A549 (cell line): ENCODE data around the gene ZNF736.

Source experiments
- CHD2 ChIP-seq: fragments of 150-350 bp; IDR thresholded peaks from 2 replicates; pipeline ENCODE4 v1.6.1; 2014; ENCODE audit warnings: low read length; ENCODE audit not compliant: partially characterized antibody
- E2F6 ChIP-seq: IDR thresholded peaks from 2 replicates; pipeline ENCODE4 v1.6.1; 2012; ENCODE audit warnings: low read depth, borderline replicate concordance
- FOSB ChIP-seq: fragments of 250-450 bp; sonication (Bioruptor Pico); IDR thresholded peaks from 2 replicates; pipeline ENCODE4 v1.5.0; 2020; ENCODE audit warnings: mild to moderate bottlenecking, moderate library complexity
- HEYL ChIP-seq: fragments of 250-450 bp; sonication (Bioruptor Pico); IDR thresholded peaks from 2 replicates; pipeline ENCODE4 v1.8.0; 2021; ENCODE audit warnings: mild to moderate bottlenecking, moderate library complexity
- JUN ChIP-seq, 2 experiments: fragments of >200 bp; sonication (Bioruptor Twin); formaldehyde crosslinking; IDR thresholded peaks; 2 replicates in 1 of 2; 3 replicates in 1 of 2; pipeline ENCODE4 v1.6.1; 2016 to 2017
- KDM1A ChIP-seq: fragments of 200-600 bp; sonication (generic); IDR thresholded peaks from 2 replicates; pipeline ENCODE4 v1.6.1; 2016; ENCODE audit warnings: low read depth, mild to moderate bottlenecking
- POLR2A ChIP-seq: IDR thresholded peaks from 2 replicates; pipeline ENCODE4 v1.6.1; 2012; ENCODE audit warnings: mild to moderate bottlenecking, low read length
- RAD21 ChIP-seq, 2 experiments: fragments of >200 bp in 1 of 2; sonication (Bioruptor Twin) in 1 of 2; formaldehyde crosslinking in 1 of 2; IDR thresholded peaks in 1 of 2; conservative IDR thresholded peaks in 1 of 2; 2 replicates in 1 of 2; 3 replicates in 1 of 2; pipeline ENCODE4 v1.6.1; 2012 to 2018; ENCODE audit warnings: inconsistent platforms in 1 of 2
- REST ChIP-seq: fragments of 200-600 bp; sonication (generic); IDR thresholded peaks from 2 replicates; pipeline ENCODE4 v1.6.1; 2016; ENCODE audit warnings: antibody characterized with exemption, mild to moderate bottlenecking, moderate library complexity
- RFX5 ChIP-seq: fragments of 450-650 bp; IDR thresholded peaks from 2 replicates; pipeline ENCODE4 v1.7.1; 2014; ENCODE audit warnings: antibody characterized with exemption, mild to moderate bottlenecking, moderate library complexity
- SMC3 ChIP-seq: fragments of >200 bp; sonication (Bioruptor Twin); formaldehyde crosslinking; IDR thresholded peaks from 3 replicates; pipeline ENCODE4 v1.6.1; 2018; ENCODE audit warnings: inconsistent platforms
- TF ChIP-seq, protein P1 (sequence below): fragments of >200 bp; sonication (Bioruptor Twin); formaldehyde crosslinking; IDR thresholded peaks from 3 replicates; pipeline ENCODE4 v1.5.1; 2016
- TF ChIP-seq, protein P2 (sequence below): IDR thresholded peaks from 2 replicates; pipeline ENCODE4 v1.6.1; 2012

DNA sequence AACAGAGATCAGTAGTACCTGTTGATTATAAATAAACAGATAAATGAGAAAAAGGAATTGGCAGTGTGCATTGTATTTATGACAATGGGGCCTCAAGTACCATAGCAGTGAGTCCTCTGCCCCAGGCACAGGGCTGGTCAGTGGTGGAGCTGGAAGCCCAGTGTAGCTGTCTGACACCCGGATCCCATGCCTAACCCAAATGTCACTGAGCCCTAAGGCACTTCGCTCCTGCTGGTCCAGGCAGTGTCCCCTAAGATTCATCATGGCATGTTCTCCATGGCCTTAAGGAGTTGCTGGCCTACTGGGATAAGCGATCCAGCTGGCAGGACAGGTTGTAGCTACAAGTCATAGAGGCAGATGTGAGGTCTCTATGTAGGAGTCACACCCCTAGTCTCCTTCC lies 3.3 kb upstream of the ZNF736 start:
- TF ChIP-seq POLR2A, result no peak
- no peak for TF ChIP-seq E2F6
- no peak for TF ChIP-seq CHD2
- TF ChIP-seq REST, result no peak
- TF ChIP-seq, protein P1, sequence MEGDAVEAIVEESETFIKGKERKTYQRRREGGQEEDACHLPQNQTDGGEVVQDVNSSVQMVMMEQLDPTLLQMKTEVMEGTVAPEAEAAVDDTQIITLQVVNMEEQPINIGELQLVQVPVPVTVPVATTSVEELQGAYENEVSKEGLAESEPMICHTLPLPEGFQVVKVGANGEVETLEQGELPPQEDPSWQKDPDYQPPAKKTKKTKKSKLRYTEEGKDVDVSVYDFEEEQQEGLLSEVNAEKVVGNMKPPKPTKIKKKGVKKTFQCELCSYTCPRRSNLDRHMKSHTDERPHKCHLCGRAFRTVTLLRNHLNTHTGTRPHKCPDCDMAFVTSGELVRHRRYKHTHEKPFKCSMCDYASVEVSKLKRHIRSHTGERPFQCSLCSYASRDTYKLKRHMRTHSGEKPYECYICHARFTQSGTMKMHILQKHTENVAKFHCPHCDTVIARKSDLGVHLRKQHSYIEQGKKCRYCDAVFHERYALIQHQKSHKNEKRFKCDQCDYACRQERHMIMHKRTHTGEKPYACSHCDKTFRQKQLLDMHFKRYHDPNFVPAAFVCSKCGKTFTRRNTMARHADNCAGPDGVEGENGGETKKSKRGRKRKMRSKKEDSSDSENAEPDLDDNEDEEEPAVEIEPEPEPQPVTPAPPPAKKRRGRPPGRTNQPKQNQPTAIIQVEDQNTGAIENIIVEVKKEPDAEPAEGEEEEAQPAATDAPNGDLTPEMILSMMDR, result no peak
- TF ChIP-seq, protein P2, sequence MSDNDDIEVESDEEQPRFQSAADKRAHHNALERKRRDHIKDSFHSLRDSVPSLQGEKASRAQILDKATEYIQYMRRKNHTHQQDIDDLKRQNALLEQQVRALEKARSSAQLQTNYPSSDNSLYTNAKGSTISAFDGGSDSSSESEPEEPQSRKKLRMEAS, result no peak
- TF ChIP-seq HEYL (CRISPR knock-in tag), result no peak
- no peak for TF ChIP-seq FOSB
- TF ChIP-seq SMC3, result no peak
- TF ChIP-seq JUN (IDR thresholded peaks at IDR 0.05), result no peak
- TF ChIP-seq RFX5, result no peak
- no peak for TF ChIP-seq KDM1A
- no peak for TF ChIP-seq RAD21 (conservative IDR thresholded peaks at IDR 0.05 in 1 of 2, IDR thresholded peaks at IDR 0.05 in 1 of 2)
